Right lobe of liver (tissue), 6 donors: ENCODE data around the gene TGFB1I1. TPM values are rescaled to one million over a fixed set of nuclear protein-coding genes. Genes with fewer than 3 reads are reported as not detected.

Experiments
- ATAC-seq, 4 donors: fragments of 200-7000 bp; cut with Tn5 transposase; one replicate each; pipeline ENCODE4 v1.9.1; 2020; ENCODE audit warnings: mild to moderate bottlenecking in 4 of 4, moderate library complexity in 4 of 4
- DNase-seq, 3 donors: peaks; one replicate each; pipeline ENCODE4 v3.0.0-alpha.2; 2020
- H3K27ac ChIP-seq, 3 donors: fragments of 200-600 bp; one replicate each; pipeline ENCODE4 v1.8.0; 2022
- H3K27me3 ChIP-seq, 2 donors: fragments of 200-600 bp; one replicate each; pipeline ENCODE4 v1.8.0; 2022
- H3K36me3 ChIP-seq, 4 donors: fragments of 200-600 bp; sonication (generic) in 1 of 4; one replicate each; pipeline versions ENCODE4 v1.5.1 to v1.8.0; 2017 to 2022; ENCODE audit warnings: control low read depth in 1 of 4
- H3K4me1 ChIP-seq, 4 donors: fragments of 200-600 bp; sonication (generic) in 1 of 4; one replicate each; pipeline versions ENCODE4 v1.5.1 to v1.8.0; 2017 to 2022; ENCODE audit warnings: control low read depth in 1 of 4
- H3K4me3 ChIP-seq, 3 donors: fragments of 200-600 bp; one replicate each; pipeline ENCODE4 v1.8.0; 2022
- H3K9me3 ChIP-seq, 4 donors: fragments of 200-600 bp; sonication (generic) in 1 of 4; one replicate each; pipeline versions ENCODE4 v1.5.1 to v1.8.0; 2017 to 2022; ENCODE audit warnings: control low read depth in 1 of 4
- CTCF ChIP-seq, 4 donors: fragments of 200-600 bp in 3 of 4; fragments of 450-650 bp in 1 of 4; IDR thresholded peaks; one replicate each; pipeline versions ENCODE4 v1.5.1 to v1.8.0; 2016 to 2022; ENCODE audit warnings: antibody characterized with exemption in 4 of 4, mild to moderate bottlenecking in 2 of 4
- POLR2A ChIP-seq: fragments of 450-650 bp; IDR thresholded peaks from one replicate; pipeline ENCODE4 v1.6.1; 2017; ENCODE audit warnings: antibody characterized with exemption, mild to moderate bottlenecking
- WGBS: methylation state at CpG from one replicate; pipeline ENCODE4 v1.1.6; 2018; ENCODE audit warnings: low coverage, low lambda C conversion rate; ENCODE audit not compliant: insufficient coverage; ENCODE audit errors: missing lambda C conversion rate; 5-methylcytosine and 5-hydroxymethylcytosine counted together
- intact Hi-C, 2 donors: fragments of 100-400 bp; cut with DNase I; formaldehyde crosslinking; loops; one replicate each; pipeline versions ENCODE4 v1.11.2 to v1.14.1; 2022
- total RNA-seq, 6 experiments: library from RNA; depleted of rRNA in 2 of 6; stranded (reverse); fragments of >200 nt in 2 of 6; fragmentation: NEBNext Ultra II Directional in 3 of 6; extraction: Animal tissue kit (Norgen Biotek cat#: 25700) in 3 of 6; gene quantifications; one replicate each; pipeline versions ENCODE4 v1.1.0 to v1.2.4, GENCODE V29; 2016 to 2023
- donor health status: DM: no; HTN: yes; CAD: no.
- donor health status: DM: no; HTN: no; CAD: no.
- donor health status: DM: no; HTN: no; CAD: no.
- donor health status: DM: no; HTN: yes; CAD: no.
- donor health status: DM: no; HTN: yes; CAD: no.

The TGFB1I1 gene
- total RNA-seq, 6 experiments from 2014 or later, result 1.9 to 7.9 (median 6.7) TPM

GRCh38 chr16:31488468-31489297 is 16.7 kb downstream of the TGFB1I1 start:
- TF ChIP-seq CTCF (IDR thresholded peaks at IDR 0.05) (no peak), POLR2A (no peak)
- no peaks in the 10 kb centered on the region for H3K27me3 ChIP-seq
- peak overlapping the region in 2 of 3 donors; percentile 49 to 57 for H3K4me3 ChIP-seq
- 71% methylated on average over 11 of the region's 77 CpGs for WGBS
- DNase-seq, result peak in 1 of 3 donors; percentile 58
- no peaks in the 10 kb centered on the region for H3K9me3 ChIP-seq
- peaks cover 0 to 15% (median 2%) of the 10 kb centered on the region in 4 donors for H3K4me1 ChIP-seq
- intact Hi-C loops, result no loop called here
- ATAC-seq, result peak in 3 of 4 donors; percentile 1 to 23 (median 3)
- H3K27ac ChIP-seq, result no peak overlapping the region
- peaks cover 0 to 18% (median 8%) of the 10 kb centered on the region in 4 donors for H3K36me3 ChIP-seq

- H3K4me1 ChIP-seq, result peaks cover 0 to 15% (median 2%) of the 10 kb centered on the region in 4 donors
- no peaks in the 10 kb centered on the region for H3K9me3 ChIP-seq
- peaks cover 0 to 21% (median 9%) of the 10 kb centered on the region in 4 donors for H3K36me3 ChIP-seq
- intact Hi-C loops, result no loop called here
- DNase-seq (peak in 1 of 3 donors; percentile 48), ATAC-seq (no peak)
- H3K27me3 ChIP-seq, result no peaks in the 10 kb centered on the region
- H3K27ac ChIP-seq, result no peak overlapping the region
- WGBS, result 87% methylated on average over 5 of the region's 7 CpGs
- no peak overlapping the region for H3K4me3 ChIP-seq
- no peak for TF ChIP-seq CTCF (IDR thresholded peaks at IDR 0.05)
- no peak for TF ChIP-seq POLR2A
Measured at GRCh38 chr16:31489298-31489564, 17.3 kb downstream of the TGFB1I1 start.

- Histone ChIP-seq H3K27ac (no peak overlapping the region), H3K36me3 (peaks cover 0 to 27% (median 9%) of the 10 kb centered on the region in 4 donors), H3K27me3 (no peaks in the 10 kb centered on the region), H3K9me3 (no peaks in the 10 kb centered on the region), H3K4me3 (no peak overlapping the region), H3K4me1 (peaks cover 0 to 15% (median 2%) of the 10 kb centered on the region in 4 donors)
- peak in 1 of 3 donors; percentile 28 for DNase-seq
- ATAC-seq, result no peak
- intact Hi-C loops, result no loop called here
- WGBS, result 82% methylated on average over 2 of the region's 22 CpGs
- TF ChIP-seq POLR2A (no peak), CTCF (IDR thresholded peaks at IDR 0.05) (no peak)
Measured at GRCh38 chr16:31489616-31490584, 17.9 kb downstream of the TGFB1I1 start.

- Histone ChIP-seq H3K27me3 (no peaks in the 10 kb centered on the region), H3K9me3 (no peaks in the 10 kb centered on the region), H3K36me3 (peaks cover 0 to 35% (median 9%) of the 10 kb centered on the region in 4 donors), H3K4me1 (peaks cover 0 to 15% (median 2%) of the 10 kb centered on the region in 4 donors), H3K27ac (no peak overlapping the region), H3K4me3 (no peak overlapping the region)
- no peak for TF ChIP-seq CTCF (IDR thresholded peaks at IDR 0.05)
- TF ChIP-seq POLR2A, result no peak
- 92% methylated on average over 4 of the region's 8 CpGs for WGBS
- intact Hi-C loops, result no loop called here
- ATAC-seq, result no peak
- peak in 1 of 3 donors; percentile 24 for DNase-seq
Measured at GRCh38 chr16:31491778-31492418, 19.9 kb downstream of the TGFB1I1 start.
